22Rv1 (cell line): Measurements from ENCODE around the gene TMEM30A.

Experiments used
- ZFX ChIP-seq: fragments of 450-650 bp; IDR thresholded peaks from 2 replicates; pipeline ENCODE4 v1.6.1; 2017; ENCODE audit warnings: antibody characterized with exemption, borderline replicate concordance
- TF ChIP-seq, protein P1 (sequence below): fragments of 450-650 bp; IDR thresholded peaks from 2 replicates; pipeline ENCODE4 v1.5.1; 2017; ENCODE audit warnings: mild to moderate bottlenecking

DNA sequence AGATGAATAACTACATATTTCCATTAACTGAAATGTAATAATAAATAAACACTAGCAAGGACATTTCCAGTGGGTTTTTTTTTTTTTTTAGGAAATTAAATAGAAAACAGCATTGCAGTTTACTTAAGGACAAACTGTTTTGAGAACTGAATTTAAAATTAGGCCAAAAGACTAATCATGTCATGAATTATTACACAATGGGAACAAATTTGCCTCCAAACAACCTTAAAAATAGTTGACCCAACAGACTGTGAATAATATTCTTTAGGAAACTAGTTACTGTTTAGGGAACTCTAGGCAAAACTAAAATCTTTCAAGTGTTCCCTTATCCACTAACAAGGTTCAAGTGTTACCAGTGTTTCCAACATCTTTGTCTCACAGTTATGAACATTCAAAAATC is 62.3 kb downstream of the TMEM30A start:
- TF ChIP-seq, protein P1, sequence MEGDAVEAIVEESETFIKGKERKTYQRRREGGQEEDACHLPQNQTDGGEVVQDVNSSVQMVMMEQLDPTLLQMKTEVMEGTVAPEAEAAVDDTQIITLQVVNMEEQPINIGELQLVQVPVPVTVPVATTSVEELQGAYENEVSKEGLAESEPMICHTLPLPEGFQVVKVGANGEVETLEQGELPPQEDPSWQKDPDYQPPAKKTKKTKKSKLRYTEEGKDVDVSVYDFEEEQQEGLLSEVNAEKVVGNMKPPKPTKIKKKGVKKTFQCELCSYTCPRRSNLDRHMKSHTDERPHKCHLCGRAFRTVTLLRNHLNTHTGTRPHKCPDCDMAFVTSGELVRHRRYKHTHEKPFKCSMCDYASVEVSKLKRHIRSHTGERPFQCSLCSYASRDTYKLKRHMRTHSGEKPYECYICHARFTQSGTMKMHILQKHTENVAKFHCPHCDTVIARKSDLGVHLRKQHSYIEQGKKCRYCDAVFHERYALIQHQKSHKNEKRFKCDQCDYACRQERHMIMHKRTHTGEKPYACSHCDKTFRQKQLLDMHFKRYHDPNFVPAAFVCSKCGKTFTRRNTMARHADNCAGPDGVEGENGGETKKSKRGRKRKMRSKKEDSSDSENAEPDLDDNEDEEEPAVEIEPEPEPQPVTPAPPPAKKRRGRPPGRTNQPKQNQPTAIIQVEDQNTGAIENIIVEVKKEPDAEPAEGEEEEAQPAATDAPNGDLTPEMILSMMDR: no peak
- no peak for TF ChIP-seq ZFX
